Upper lobe of left lung (tissue), 6 donors: Measurements from ENCODE around the gene TMTC2. TPM values are rescaled to one million over a fixed set of nuclear protein-coding genes. Genes with fewer than 3 reads are reported as not detected.

ENCODE experiments used
- ATAC-seq, 2 donors: fragments of 200-7000 bp; cut with Tn5 transposase; one replicate each; pipeline ENCODE4 v1.9.1; 2022; ENCODE audit warnings: mild to moderate bottlenecking in 2 of 2, moderate library complexity in 2 of 2; ENCODE audit not compliant: low FRiP score in 2 of 2
- DNase-seq, 2 donors: peaks; one replicate each; pipeline ENCODE4 v3.0.0-alpha.2; 2019 to 2020
- H3K27ac ChIP-seq, 4 donors: fragments of 200-600 bp; sonication (generic); one replicate each; pipeline ENCODE4 v1.5.1; 2016 to 2019
- H3K27me3 ChIP-seq, 4 donors: fragments of 200-600 bp; sonication (generic); one replicate each; pipeline ENCODE4 v1.5.1; 2017 to 2019
- H3K36me3 ChIP-seq, 4 donors: fragments of 200-600 bp; sonication (generic); one replicate each; pipeline ENCODE4 v1.5.1; 2016 to 2019
- H3K4me1 ChIP-seq, 4 donors: fragments of 200-600 bp; sonication (generic); one replicate each; pipeline ENCODE4 v1.5.1; 2018 to 2019
- H3K4me3 ChIP-seq, 4 donors: fragments of 200-600 bp; sonication (generic); one replicate each; pipeline ENCODE4 v1.5.1; 2017 to 2019; ENCODE audit warnings: mild to moderate bottlenecking in 2 of 4, moderate library complexity in 1 of 4
- H3K9me3 ChIP-seq, 4 donors: fragments of 200-600 bp; sonication (generic); one replicate each; pipeline ENCODE4 v1.5.1; 2018 to 2019
- EP300 ChIP-seq, 4 donors: sonication (generic); formaldehyde crosslinking; IDR thresholded peaks; one replicate each; pipeline ENCODE4 v1.5.1; 2017; ENCODE audit warnings: antibody characterized with exemption in 4 of 4, control low read depth in 2 of 4
- POLR2A ChIP-seq, 4 donors: fragments of 450-650 bp; IDR thresholded peaks; one replicate each; pipeline ENCODE4 v1.5.1; 2016 to 2017; ENCODE audit warnings: antibody characterized with exemption in 4 of 4, mild to moderate bottlenecking in 2 of 4
- POLR2AphosphoS5 ChIP-seq, 2 donors: sonication (generic); formaldehyde crosslinking; IDR thresholded peaks; one replicate each; pipeline ENCODE4 v1.5.1; 2017; ENCODE audit warnings: antibody characterized with exemption in 2 of 2
- WGBS, 2 donors: methylation state at CpG; one replicate each; pipeline ENCODE4 v1.1.5; 2017 to 2018; 5-methylcytosine and 5-hydroxymethylcytosine counted together
- total RNA-seq, 6 donors: library from RNA; depleted of rRNA in 4 of 6; stranded (reverse); fragments of >200 nt in 4 of 6; gene quantifications; one replicate each; pipeline versions ENCODE4 v1.1.0 to v1.2.1, GENCODE V29; 2016 to 2021
- TF ChIP-seq, protein P1 (sequence below), 6 experiments: fragments of 450-650 bp in 4 of 6; fragments of 200-600 bp in 2 of 6; sonication (generic) in 2 of 6; IDR thresholded peaks; one replicate each; pipeline ENCODE4 v1.5.1; 2016 to 2019; ENCODE audit warnings: antibody characterized with exemption in 6 of 6
- donor health status: DM: no; HTN: no; CAD: no; lungs with moderate emphysema.
- donor health status: DM: no; HTN: yes; CAD: no; lungs with severe emphysema.

The TMTC2 gene
- total RNA-seq, 6 donors from 2014 or later, result 21.2 to 37.7 (median 26.8) TPM

GRCh38 chr12:82876075-82876474 lies 189.4 kb downstream of the TMTC2 start:
- TF ChIP-seq, protein P1, sequence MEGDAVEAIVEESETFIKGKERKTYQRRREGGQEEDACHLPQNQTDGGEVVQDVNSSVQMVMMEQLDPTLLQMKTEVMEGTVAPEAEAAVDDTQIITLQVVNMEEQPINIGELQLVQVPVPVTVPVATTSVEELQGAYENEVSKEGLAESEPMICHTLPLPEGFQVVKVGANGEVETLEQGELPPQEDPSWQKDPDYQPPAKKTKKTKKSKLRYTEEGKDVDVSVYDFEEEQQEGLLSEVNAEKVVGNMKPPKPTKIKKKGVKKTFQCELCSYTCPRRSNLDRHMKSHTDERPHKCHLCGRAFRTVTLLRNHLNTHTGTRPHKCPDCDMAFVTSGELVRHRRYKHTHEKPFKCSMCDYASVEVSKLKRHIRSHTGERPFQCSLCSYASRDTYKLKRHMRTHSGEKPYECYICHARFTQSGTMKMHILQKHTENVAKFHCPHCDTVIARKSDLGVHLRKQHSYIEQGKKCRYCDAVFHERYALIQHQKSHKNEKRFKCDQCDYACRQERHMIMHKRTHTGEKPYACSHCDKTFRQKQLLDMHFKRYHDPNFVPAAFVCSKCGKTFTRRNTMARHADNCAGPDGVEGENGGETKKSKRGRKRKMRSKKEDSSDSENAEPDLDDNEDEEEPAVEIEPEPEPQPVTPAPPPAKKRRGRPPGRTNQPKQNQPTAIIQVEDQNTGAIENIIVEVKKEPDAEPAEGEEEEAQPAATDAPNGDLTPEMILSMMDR (IDR thresholded peaks at IDR 0.05), result no peak
- TF ChIP-seq POLR2A (IDR thresholded peaks at IDR 0.05) (no peak), POLR2AphosphoS5 (IDR thresholded peaks at IDR 0.05) (no peak), EP300 (IDR thresholded peaks at IDR 0.05) (no peak)
- ATAC-seq (no peak), DNase-seq (no peak)
- H3K27me3 ChIP-seq, result no peaks in the 10 kb centered on the region
- WGBS, 2 donors, result 77 to 93% methylated on average over 2 of the region's 2 CpGs
- H3K4me1 ChIP-seq, result peaks cover 2 to 8% (median 5%) of the 10 kb centered on the region in 4 donors
- no peaks in the 10 kb centered on the region for H3K36me3 ChIP-seq
- no peak overlapping the region for H3K4me3 ChIP-seq
- H3K27ac ChIP-seq, result no peak overlapping the region
- H3K9me3 ChIP-seq, result no peaks in the 10 kb centered on the region

DNA sequence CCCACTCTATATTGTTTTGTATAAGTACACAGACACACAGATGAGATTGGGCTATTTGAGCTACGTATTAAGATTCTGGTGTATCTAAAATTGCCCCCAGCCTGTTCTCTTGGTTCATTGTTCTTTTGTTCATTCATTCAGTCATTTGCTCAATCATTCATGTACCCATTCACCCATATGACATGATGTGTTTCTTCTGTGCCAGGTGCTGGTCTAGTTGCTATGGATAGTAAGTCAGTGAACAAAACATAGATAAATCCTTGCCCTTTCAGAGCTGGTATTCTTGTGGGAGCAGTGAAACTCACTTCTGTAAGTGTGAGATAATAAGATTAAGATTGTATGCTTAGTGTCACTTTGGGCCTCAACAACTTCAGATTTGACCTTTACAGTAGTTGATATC lies 191.3 kb downstream of the TMTC2 start:
- TF ChIP-seq POLR2A (IDR thresholded peaks at IDR 0.05), result no peak
- TF ChIP-seq, protein P1 (IDR thresholded peaks at IDR 0.05), result no peak
- TF ChIP-seq POLR2AphosphoS5 (IDR thresholded peaks at IDR 0.05), result no peak
- no peak for TF ChIP-seq EP300 (IDR thresholded peaks at IDR 0.05)
- H3K36me3 ChIP-seq, result no peaks in the 10 kb centered on the region
- no peak overlapping the region for H3K4me3 ChIP-seq
- no peaks in the 10 kb centered on the region for H3K9me3 ChIP-seq
- DNase-seq, result no peak
- no peaks in the 10 kb centered on the region for H3K27me3 ChIP-seq
- no peak overlapping the region for H3K27ac ChIP-seq
- 93 to 100% methylated on average over 1 of the region's 1 CpG for WGBS, 2 donors
- peaks cover 0 to 8% (median 5%) of the 10 kb centered on the region in 4 donors for H3K4me1 ChIP-seq
- no peak for ATAC-seq

DNA sequence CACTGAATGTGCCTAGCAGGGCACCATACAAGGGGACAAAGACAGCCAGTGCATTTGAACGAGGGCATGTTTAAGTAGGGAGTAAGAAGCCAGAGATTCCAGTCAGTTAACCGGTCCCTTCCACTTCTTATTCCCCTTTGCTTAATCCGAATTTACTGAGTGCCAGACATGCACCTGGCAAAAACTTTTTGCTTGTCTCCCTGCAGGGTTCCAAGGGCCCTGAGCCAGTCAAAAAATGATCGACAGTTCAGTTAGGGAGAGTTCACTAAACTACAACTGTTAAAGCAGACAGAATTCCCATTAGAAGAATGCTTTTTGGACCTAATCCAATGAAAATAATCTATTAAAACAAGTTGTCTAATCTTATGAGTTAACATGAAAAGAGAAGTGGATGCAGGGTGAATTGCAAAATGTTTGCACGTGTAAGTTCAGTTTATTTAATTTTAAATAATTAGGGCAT lies 193.8 kb downstream of the TMTC2 start:
- WGBS, 2 donors, result 47 to 55% methylated on average over 5 of the region's 5 CpGs
- Histone ChIP-seq H3K27me3 (no peaks in the 10 kb centered on the region), H3K4me1 (peaks cover 0 to 8% (median 5%) of the 10 kb centered on the region in 4 donors), H3K27ac (no peak overlapping the region), H3K9me3 (no peaks in the 10 kb centered on the region), H3K4me3 (no peak overlapping the region), H3K36me3 (no peaks in the 10 kb centered on the region)
- no peak for TF ChIP-seq EP300 (IDR thresholded peaks at IDR 0.05)
- no peak for TF ChIP-seq POLR2A (IDR thresholded peaks at IDR 0.05)
- no peak for TF ChIP-seq POLR2AphosphoS5 (IDR thresholded peaks at IDR 0.05)
- TF ChIP-seq, protein P1 (IDR thresholded peaks at IDR 0.05), result no peak
- DNase-seq (no peak), ATAC-seq (no peak)

GRCh38 chr12:82883394-82884355 lies 197.0 kb downstream of the TMTC2 start:
- WGBS, 2 donors, result 87 to 93% methylated on average over 8 of the region's 8 CpGs
- TF ChIP-seq EP300 (IDR thresholded peaks at IDR 0.05), result no peak
- TF ChIP-seq, protein P1 (IDR thresholded peaks at IDR 0.05), result no peak
- no peak for TF ChIP-seq POLR2A (IDR thresholded peaks at IDR 0.05)
- no peaks in the 10 kb centered on the region for H3K27me3 ChIP-seq
- DNase-seq (no peak), ATAC-seq (no peak)
- H3K4me3 ChIP-seq, result no peak overlapping the region
- H3K36me3 ChIP-seq, result no peaks in the 10 kb centered on the region
- peaks cover 0 to 8% (median 5%) of the 10 kb centered on the region in 4 donors for H3K4me1 ChIP-seq
- H3K9me3 ChIP-seq, result no peaks in the 10 kb centered on the region
- no peak overlapping the region for H3K27ac ChIP-seq
